DOHH2 (cell line): ENCODE results near the gene CMA1.
"Not testable (repeated sequence)": the region's sequence is repeated elsewhere in the genome, so short reads cannot be mapped to it uniquely, and the experiment has no call there.

Experiments
- EZH2phosphoT487 ChIP-seq: fragments of 200-600 bp; sonication (generic); IDR thresholded peaks from 2 replicates; pipeline ENCODE4 v1.6.1; 2017; ENCODE audit warnings: borderline replicate concordance, mild to moderate bottlenecking, antibody characterized with exemption, low read length, moderate library complexity, mixed read lengths
- TF ChIP-seq, protein P1 (sequence below): fragments of 200-600 bp; sonication (generic); IDR thresholded peaks from one replicate; pipeline ENCODE4 v1.5.1; 2014; ENCODE audit warnings: antibody characterized with exemption, mild to moderate bottlenecking, low read depth, low read length; ENCODE audit not compliant: poor library complexity, severe bottlenecking

DNA sequence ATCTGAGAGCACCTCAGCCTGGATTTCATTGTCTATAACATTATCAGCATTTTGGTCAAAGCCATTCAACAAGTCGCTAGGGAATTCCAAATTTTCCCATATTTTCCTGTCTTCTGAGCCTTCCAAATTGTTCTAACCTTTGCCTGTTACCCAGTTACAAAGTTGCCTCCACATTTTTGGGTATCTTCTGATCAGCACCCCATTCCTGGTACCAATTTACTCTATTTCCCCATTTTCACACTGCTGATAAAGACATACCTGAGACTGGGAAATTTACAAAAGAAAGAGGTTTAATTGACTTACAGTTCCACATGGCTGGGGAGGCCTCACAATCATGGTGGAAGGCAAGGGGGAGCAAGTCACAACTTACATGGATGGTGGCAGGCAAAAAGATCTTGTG lies 41.0 kb upstream of the CMA1 start:
- TF ChIP-seq, protein P1, sequence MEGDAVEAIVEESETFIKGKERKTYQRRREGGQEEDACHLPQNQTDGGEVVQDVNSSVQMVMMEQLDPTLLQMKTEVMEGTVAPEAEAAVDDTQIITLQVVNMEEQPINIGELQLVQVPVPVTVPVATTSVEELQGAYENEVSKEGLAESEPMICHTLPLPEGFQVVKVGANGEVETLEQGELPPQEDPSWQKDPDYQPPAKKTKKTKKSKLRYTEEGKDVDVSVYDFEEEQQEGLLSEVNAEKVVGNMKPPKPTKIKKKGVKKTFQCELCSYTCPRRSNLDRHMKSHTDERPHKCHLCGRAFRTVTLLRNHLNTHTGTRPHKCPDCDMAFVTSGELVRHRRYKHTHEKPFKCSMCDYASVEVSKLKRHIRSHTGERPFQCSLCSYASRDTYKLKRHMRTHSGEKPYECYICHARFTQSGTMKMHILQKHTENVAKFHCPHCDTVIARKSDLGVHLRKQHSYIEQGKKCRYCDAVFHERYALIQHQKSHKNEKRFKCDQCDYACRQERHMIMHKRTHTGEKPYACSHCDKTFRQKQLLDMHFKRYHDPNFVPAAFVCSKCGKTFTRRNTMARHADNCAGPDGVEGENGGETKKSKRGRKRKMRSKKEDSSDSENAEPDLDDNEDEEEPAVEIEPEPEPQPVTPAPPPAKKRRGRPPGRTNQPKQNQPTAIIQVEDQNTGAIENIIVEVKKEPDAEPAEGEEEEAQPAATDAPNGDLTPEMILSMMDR: not testable (repeated sequence)
- TF ChIP-seq EZH2phosphoT487: not testable (repeated sequence)
